Hindlimb muscle (tissue), 1 donor: ENCODE data around the gene NUBPL. TPM values are rescaled to one million over a fixed set of nuclear protein-coding genes. Genes with fewer than 3 reads are reported as not detected.
"Not testable (repeated sequence)": the region's sequence is repeated elsewhere in the genome, so short reads cannot be mapped to it uniquely, and the experiment has no call there.

Experiments used
- DNase-seq: peaks from one replicate; pipeline ENCODE4 v3.0.0-alpha.2; 2013
- polyA plus RNA-seq: library from polyadenylated mRNA; unstranded; fragments of 120-200 nt; gene quantifications from one replicate; pipeline ENCODE4 v1.2.1, GENCODE V29; 2013; ENCODE audit not compliant: insufficient read length

The NUBPL gene
- polyA plus RNA-seq, 1 donor: 8.8 TPM

DNA sequence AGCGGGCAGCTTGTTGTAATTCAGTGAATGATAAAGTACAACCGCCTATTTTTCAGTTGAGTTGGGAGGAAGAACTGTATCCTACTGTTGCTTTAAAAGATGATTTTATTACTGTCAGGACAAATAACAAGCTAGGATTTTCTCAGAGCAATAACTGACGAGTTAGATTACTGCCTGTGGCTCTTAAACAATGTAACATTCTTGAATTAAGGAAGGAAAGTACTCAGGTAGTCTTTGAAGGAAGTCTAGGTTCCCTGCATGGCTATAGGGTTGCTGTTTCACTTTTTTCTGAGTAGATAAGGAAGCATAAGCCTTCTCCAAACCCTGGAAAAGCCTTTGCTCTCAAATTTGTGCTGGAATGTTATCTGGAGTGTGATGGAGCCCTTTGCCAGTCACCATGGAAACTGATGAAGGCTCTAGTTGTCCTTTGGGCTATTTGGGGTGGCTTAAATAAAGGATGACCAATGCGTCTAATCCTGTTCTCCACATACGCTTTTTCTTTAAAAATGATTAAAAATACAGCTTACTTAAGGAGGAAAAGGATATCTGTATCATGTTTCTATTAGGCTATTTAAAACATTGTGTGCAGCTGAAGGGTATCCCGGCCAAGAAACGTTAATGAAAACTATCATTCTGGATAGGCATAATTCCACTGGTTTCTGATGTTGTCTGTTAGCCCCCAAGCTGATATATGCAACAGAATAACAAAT is 17.7 kb downstream of the NUBPL start:
- DNase-seq: no peak

DNA sequence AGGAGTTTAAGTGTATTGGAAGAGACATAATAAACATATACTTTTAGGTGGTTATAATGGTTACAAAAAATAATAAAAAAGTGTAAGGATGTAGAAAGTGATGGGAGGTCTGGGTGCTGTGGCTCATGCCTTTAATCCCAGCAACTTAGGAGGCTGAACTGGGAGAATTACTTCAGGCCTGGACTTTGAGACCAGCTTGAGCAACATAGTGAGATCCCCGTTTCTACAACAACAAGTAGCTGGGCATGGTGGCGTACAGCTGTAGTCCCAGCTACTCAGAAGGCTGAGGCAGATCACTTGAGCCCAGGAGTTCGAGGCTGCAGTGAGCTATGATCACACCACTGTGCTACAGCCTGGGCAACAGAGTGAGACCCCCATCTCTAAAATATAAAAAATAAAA is 19.0 kb downstream of the NUBPL start:
- DNase-seq: no peak

DNA sequence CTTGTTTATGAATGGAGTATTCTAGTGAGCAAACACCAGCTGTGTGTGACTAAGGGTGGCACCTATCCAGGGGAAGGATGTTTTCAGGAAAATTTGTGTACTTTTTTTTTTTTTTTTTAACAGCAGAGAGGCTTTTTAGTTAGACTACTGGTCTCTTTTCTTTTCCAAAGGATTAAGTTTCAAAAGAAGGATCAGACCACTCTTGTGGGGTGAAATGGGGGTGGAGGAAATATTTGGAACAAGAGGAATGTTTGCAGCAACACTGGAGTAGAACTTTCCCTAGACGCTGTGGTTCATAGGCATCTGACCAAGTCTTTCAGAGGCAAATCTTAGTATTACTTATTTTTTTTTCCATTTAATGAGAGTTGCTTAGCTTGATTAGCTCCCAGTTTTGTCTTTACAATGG is 21.1 kb downstream of the NUBPL start:
- DNase-seq: peak; percentile 64

DNA sequence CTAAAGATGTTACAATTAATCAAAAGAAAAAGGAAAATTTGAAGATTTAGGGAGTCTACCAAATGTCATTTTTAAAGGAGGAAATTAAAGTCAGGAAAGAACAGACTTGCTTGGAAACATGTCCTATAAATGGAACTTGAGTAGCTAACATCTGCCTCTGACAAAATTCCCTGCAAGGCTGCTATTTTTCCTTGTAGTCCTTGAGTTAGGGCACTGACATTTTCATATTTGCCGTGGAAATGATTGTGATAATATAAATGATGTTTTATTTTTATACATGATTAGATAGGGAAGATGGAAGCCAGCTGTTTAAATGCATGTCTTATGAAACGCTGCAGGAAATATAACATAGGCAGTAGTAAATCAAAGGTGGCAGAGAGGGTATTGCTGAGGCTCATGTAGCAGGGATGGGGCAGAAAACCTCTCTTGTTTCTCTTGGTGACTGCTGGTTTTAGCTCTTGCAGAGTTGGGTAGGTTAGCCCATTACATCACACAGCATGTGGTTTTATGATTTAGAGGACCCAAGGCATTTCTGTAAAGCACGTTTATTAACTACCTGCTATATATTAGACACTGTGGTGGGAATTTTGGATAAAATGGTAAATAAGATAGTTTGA is 21.7 kb downstream of the NUBPL start:
- no peak for DNase-seq

DNA sequence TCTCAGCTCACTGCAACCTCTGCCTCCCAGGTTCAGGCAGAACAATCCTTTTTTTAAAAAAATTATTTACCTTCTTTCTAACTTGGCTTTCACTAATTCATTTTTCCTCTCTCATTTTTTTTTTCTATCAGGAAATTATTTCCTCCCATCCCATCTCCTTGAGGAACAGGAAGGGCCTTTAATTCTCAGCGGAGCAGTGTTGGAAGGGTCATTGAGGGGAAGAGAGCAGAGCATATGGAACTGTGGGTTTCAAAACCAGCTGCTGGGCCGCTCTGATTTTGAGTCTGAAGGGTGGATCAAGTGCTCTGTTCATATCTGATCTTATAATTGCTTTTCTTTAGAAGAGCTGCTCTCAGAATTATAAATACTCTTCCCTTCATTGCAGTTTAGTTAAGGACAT is 29.0 kb downstream of the NUBPL start:
- no peak for DNase-seq

DNA sequence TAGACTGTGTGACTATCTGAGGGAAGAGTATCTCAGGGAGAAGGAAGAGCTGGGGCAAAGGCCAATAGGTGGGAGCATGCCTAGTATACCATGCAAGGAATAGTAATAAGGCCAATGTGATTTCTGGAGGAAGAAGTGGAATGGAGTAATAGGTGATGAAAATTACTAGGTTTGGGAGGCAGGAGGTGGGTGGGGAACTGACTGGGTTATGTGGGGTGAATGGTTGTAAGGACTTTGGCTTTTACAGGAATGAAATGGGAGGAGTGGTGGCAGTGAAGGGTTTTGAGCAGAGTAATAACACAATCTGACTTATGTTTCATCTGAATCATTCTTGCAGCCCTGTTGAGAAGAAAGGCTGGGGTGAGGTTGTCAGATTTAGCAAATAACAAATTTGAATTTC is 30.9 kb downstream of the NUBPL start:
- DNase-seq: no peak

DNA sequence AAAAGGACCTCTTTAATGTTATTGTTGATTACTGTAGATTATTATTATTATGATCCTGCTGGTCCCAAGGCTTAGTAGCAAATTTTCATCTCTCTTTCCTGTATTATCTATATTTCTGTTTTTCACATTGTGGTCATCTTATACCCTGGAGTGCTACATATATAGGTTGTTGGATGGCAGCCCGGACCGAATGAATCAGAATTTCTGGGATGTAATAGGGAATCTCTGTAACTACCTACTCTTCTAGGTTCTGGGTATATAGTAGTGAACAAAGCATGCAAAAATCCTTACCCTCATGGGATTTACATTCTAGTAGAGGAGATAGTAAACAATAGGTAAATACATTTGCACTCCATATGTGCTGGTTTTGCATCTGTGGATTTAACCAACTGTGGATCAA is 31.4 kb downstream of the NUBPL start:
- no peak for DNase-seq

DNA sequence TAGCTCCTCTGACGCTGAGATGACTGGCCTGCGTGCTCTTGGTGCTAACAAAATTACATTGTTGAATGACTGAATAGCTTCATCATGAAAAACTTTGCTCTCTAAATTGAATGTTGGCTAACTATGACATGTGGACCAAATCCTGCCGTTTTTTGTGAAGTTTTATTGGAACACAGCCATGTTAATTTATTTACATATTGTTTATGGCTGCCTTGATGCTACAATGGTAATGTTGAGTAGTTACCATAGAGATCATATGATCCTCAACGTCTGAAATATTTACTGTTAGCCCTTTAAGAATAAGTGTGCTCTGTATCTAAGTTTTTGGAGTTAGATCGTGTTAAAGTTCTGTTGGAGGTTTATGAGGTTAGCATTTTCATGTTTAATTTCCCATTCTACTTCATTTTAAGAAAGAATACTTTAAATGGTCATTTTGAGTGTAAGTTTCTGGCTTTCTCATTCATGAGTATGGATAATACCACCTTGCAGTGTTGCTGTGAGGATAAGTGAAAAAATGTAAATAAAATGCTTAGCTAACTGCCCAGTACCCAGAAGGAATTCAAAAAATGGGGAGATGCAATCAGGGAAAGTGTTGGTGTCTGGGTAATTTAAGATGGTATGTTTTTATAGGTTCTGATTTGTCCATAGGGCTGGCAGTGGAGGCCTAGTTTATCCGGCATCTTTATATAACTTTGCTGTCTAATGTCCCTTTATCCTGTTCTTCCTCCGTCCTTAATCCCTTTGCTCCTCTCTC is 35.3 kb downstream of the NUBPL start:
- DNase-seq: no peak

DNA sequence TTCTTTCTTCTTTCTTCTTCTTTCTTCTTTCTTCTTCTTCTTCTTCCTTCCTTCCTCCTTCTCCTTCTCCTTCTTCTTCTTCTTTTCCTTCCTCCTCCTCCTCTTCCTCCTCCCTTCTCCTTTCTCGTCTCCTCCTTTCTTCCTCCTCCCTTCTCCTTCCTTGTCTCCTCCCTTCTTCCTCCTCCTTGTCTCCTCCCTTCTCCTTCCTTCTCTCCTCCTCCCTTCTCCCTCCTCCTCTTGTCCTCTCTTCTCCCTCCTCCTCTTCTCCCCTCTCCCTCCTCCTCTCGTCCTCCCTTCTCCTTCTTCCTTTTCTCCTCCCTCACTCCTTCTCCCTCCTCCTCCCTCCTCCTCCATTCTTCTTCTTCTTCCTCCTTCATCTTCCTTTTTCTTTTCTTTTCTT is 44.5 kb downstream of the NUBPL start:
- no peak for DNase-seq

DNA sequence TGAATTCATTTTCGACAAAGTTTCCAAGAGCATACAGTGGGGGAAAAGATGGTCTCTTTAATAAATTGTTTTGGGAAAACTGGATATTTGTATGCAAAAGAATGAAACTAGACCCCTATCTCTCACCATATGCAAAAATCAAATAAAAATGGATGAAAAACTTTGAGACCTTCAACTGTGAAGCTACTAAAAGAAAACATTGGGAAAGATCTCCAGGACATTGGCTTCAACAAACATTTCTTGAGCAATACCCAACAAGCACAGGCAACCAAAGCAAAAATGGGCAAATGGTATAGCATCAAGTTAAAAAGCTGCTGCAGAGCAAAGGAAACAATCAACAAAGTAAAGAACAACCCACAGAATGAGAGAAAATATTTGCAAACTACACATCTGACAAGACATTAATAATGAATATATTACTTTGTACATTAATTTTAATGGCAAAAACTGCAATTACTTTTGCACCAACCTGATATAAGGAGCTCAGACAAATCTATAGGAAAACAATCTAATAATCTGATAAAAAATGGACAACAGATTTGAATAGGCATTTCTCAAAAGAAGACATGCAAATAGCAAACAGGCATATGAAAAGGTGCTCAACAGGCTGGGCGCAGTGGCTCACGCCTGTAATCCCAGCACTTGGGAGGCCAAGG is 50.7 kb downstream of the NUBPL start:
- DNase-seq: no peak

DNA sequence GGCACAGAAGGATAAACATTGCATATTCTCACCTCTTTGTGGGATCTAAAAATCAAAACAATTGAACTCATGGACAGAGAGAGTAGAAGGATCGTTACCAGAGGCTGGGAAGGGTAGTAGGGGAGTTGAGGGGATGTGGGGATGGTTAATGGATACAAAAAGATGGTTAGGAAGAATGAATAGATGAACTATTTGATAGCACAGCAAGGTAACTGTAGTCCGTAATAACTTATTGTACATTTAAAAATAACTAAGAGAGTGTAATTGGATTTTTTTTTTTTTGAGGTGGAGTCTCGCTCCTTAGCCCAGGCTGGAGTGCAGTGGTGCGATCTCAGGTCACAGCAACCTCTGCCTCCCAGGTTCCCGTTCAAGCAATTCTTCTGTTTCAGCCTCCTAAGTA is 52.0 kb downstream of the NUBPL start:
- DNase-seq: no peak

DNA sequence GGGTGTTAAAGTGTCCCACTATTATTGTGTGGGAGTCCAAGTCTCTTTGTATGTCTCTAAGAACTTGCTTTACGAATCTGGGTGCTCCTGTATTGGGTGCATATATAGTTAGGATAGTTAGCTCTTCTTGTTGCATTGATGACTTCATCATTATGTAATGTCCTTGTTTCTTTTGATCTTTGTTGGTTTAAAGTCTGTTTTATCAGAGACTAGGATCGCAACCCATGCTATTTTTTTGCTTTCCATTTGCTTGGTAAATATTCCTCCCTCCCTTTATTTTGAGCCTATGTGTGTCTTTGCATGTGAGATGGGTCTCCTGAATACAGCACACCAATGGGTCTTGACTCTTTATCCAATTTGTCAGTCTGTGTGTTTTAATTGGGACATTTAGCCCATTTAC is 57.7 kb downstream of the NUBPL start:
- not testable (repeated sequence) for DNase-seq

DNA sequence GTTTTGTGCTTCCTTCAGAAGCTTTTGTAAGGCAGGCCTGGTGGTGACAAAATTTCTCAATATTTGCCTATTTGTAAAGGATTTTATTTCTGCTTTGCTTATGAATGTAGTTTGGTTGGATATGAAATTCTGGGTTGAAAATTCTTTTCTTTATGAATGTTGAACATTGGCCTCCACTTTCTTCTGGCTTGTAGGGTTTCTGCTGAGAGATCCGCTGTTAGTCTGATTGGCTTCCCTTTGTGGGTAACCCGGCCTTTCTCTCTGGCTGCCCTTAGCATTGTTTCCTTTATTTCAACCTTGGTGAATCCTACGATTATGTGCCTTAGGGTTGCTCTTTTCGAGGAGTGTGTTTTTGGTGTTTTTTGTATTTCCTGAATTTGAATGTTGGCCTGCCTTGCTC is 58.2 kb downstream of the NUBPL start:
- no peak for DNase-seq

DNA sequence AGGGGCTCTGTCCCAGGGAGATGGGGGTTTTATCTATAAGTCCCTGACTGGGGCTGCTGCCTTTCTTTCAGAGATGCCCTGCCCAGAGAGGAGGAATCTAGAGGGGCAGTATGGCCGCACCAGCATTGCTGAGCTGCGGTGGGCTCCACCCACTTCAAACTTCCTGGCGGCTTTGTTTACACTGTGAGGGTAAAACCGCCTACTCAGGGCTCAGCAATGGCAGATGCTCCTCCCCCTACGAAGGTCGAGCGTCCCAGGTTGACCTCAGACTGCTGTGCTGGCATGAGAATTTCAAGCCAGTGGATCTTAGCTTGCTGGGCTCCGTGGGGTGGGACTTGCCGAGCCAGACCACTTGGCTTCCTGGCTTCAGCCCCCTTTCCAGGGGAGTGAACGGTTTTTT is 59.7 kb downstream of the NUBPL start:
- DNase-seq: not testable (repeated sequence)

DNA sequence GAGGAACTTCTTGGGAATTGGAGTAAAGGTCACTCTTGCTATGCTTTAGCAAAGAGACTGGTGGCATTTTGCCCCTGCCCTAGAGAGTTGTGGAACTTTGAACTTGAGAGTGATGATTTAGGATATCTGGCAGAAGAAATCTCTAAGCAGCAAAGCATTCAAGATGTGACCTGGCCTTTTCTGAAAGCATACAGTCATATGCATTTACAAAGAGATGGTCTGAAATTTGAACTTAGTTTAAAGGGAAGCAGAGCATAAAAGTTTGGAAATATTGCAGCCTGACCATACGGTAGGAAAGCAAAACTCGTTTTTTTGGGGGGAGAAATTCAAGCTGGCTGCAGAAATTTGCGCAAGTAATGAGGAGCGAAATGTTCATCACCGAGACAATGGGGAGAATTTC is 60.9 kb downstream of the NUBPL start:
- DNase-seq: no peak

DNA sequence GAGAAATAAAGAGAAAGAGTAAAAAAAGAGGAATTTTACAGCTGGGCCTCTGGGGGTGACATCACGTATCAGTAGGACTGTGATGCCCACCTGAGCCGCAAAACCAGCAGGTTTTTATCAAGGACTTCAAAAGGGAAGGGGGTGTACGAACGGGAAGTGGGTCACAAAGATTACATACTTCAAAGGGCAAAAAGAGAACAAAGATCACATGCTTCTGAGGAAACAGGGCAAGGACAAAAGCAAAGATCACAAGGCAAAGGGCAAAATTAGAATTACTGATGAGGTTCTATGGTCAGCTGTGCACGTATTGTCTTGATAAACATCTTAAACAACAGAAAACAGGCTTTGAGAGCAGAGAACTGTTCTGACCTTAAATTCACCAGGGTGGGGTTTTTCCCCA is 91.7 kb downstream of the NUBPL start:
- not testable (repeated sequence) for DNase-seq

DNA sequence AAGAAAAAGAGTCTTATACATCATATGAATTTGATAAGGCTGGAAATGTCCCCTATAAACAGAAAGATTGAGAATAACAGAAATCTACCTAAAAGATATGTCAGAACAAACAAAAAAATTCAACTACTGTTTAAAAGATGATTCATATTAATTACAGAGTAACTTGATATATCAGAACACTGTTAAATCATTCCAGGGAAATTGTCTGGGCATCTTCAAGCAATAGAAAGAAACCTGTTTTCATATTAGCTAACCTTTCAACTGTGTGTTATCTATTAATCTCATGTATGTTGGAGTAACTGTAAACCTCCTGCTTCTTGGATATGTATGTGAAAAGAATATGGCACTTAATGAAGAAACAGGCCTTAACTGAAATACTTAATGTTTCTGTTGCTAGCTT is 96.7 kb downstream of the NUBPL start:
- no peak for DNase-seq

DNA sequence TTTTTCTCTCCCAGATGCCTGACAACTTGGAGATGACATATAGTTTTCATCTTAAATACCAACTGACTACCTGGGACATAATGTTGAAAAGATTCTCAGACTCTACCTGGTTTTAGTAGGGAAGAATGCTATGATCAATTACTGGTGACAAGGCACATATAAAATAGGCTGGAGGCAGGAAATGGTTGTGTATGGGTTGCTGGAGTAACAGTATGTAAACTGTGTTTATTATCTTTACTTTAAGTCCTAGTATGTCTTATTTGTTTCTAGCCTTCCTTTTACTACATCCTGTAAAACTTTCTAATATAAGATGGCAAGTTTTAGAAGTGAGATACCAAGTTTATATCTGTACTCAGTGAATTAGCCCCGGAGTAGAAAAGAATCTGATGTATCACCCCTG is 98.1 kb downstream of the NUBPL start:
- no peak for DNase-seq

DNA sequence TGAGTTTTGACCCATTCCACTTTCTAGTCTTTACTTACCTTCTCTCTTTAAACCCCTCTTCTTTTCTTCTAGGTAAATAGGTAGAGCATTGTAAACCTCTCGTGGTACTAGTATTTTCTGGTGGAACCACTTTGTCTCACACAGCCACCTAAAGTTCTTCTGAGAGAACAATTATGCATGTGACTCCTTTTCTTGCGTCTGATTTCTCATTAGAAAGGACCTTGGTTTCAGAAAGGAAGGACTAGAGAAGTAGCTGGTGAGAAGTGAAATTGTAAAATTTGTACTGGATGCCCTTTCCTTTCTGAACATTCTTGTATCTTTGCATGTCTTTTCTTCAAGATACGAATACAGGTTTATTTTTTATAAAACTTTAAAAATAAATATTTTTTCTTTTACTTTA is 99.0 kb downstream of the NUBPL start:
- no peak for DNase-seq

DNA sequence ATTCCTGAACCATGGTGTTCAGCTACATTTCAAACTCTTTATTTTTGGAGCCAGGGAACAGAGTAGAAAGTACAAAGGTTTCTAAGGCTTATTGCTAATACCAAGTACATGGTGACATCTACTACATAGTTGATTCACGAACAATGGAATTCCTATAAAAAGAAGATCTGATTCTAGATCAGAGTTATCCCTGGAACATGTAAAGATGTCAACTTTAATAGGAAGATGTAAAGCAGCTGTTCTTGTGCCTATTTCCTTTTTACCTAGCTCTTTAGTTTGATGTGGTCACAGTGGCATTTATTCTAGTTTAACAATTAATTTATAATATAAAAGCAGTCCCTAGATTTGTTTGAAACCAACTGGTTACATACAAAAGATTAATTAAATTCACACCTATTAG is 99.5 kb downstream of the NUBPL start:
- DNase-seq: no peak

DNA sequence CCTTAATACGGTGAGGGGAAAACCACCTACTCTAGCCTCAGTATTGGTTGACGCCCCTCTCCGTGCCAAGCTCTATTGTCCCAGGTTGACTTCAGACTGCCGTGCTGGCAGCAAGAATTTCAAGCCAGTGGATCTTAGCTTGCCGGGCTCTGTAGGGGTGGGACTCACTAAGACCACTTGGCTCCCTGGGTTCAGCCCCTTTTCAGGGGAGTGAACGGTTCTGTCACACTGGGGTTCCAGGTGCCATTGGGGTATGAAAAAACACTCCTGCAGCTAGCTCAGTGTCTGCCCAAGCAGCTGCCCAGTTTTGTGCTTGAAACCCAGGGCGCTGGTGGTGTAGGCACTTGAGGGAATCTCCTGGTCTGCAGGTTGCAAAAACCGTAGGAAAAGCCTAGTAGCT is 107.1 kb downstream of the NUBPL start:
- DNase-seq: no peak

DNA sequence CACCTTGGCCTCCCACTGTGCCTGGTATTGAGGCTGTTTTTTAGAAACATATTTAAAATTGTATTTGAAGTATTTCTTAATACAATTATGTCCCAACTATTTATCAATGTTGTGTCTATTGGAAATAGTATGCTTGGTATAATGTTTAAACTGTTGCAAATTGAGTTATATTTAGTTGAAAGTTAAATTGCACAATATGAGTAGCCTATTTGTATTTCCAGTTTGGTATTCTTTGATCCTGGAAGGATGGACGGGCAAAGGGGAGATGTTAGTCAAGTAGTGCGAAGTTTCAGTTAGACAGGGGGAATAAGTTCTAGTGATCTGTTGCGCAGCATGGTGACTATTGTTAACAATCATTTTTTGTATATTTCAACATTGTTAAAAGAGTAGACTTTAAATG is 111.5 kb downstream of the NUBPL start:
- DNase-seq: no peak

DNA sequence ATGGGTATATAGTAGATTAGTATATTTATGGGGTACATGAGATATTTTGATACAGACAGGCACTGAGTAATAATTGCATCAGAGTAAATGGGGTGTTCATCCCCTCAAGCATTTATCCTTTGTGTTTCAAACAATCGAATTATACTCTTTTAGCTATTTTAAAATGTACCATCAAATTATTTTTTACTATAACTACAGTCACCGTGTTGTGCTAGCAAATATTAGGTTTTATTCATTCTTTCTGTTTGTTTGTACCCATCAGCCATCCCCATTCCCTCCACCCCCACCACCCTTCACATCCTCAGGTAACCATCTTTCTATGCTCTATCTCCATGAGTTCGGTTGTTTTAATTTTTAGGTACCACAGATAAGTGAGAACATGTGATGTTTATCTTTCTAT is 115.8 kb downstream of the NUBPL start:
- DNase-seq: no peak

DNA sequence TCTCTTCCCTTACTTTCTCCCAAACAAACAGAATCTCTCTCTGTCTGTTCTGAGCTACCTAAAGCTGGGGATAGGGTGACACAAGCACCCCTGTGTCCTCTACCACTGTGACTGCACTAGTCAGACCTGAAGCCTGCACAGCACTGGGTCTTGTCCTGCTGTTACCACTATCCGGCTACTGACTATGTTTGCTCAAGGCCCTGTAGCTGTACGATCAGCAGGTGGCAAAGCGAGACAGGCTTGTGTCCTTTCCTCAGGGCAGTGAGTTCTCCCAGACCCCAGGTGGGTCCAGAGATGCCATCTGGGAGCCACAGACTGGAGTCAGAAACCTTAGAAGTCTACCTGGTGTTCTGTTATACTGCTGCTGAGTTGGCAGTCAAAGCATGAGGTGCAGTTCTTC is 116.4 kb downstream of the NUBPL start:
- no peak for DNase-seq
